HuH-7.5 (cell line): ENCODE measurements around the gene RABGAP1L.

ENCODE experiments used
- DNase-seq: peaks from one replicate; pipeline ENCODE4 v3.0.0; 2011; ENCODE audit warnings: low spot score

The RABGAP1L gene

GRCh38 chr1:174197088-174197487, 37.8 kb downstream of the RABGAP1L start:
- no peak for DNase-seq

GRCh38 chr1:174197547-174197946, 38.2 kb downstream of the RABGAP1L start:
- no peak for DNase-seq

- DNase-seq, result no peak
Measured at GRCh38 chr1:174198202-174198601, 38.9 kb downstream of the RABGAP1L start.

- DNase-seq, result no peak
Measured at GRCh38 chr1:174200746-174201145, 41.4 kb downstream of the RABGAP1L start.

GRCh38 chr1:174204697-174205308, 45.5 kb downstream of the RABGAP1L start:
- DNase-seq, result no peak

- DNase-seq, result no peak
Measured at GRCh38 chr1:174206148-174206836, 47.0 kb downstream of the RABGAP1L start.

- DNase-seq, result no peak
Measured at GRCh38 chr1:174209347-174210187, 50.2 kb downstream of the RABGAP1L start.

GRCh38 chr1:174211486-174211885, 52.2 kb downstream of the RABGAP1L start:
- DNase-seq, result no peak

GRCh38 chr1:174215766-174216165, 56.4 kb downstream of the RABGAP1L start:
- DNase-seq, result no peak

GRCh38 chr1:174217248-174217647, 57.9 kb downstream of the RABGAP1L start:
- no peak for DNase-seq

GRCh38 chr1:174217787-174218574, 58.7 kb downstream of the RABGAP1L start:
- no peak for DNase-seq

GRCh38 chr1:174218983-174219382, 59.7 kb downstream of the RABGAP1L start:
- no peak for DNase-seq

GRCh38 chr1:174219606-174220370, 60.5 kb downstream of the RABGAP1L start:
- DNase-seq, result no peak

GRCh38 chr1:174221681-174222080, 62.4 kb downstream of the RABGAP1L start:
- DNase-seq, result no peak

GRCh38 chr1:174222166-174222949, 63.0 kb downstream of the RABGAP1L start:
- no peak for DNase-seq

GRCh38 chr1:174224641-174225040, 65.3 kb downstream of the RABGAP1L start:
- DNase-seq, result no peak

- no peak for DNase-seq
Measured at GRCh38 chr1:174225499-174226204, 66.3 kb downstream of the RABGAP1L start.

- DNase-seq, result no peak
Measured at GRCh38 chr1:174230399-174230798, 71.1 kb downstream of the RABGAP1L start.

GRCh38 chr1:174232761-174233160, 73.4 kb downstream of the RABGAP1L start:
- no peak for DNase-seq
